WTC11 (cell line): ENCODE results near the gene NAA25. TPM values are rescaled to one million over a fixed set of nuclear protein-coding genes. Genes with fewer than 3 reads are reported as not detected.

Experiments
- ATAC-seq: fragments of 200-7000 bp; cut with Tn5 transposase; 2 replicates; pipeline ENCODE4 v1.10.0; 2021; ENCODE audit warnings: mild to moderate bottlenecking, moderate library complexity
- CTCF ChIA-PET: fragments of 300-600 bp; sonication (Branson Sonifier 250); formaldehyde crosslinking; loops from one replicate; lab custom pipeline; 2021; ENCODE audit warnings: antibody characterized with exemption; lab: Charles Lee
- POLR2A ChIA-PET: fragments of 350-600 bp; sonication (Branson Sonifier 250); formaldehyde crosslinking; loops from one replicate; lab custom pipeline; 2021; ENCODE audit warnings: antibody characterized with exemption; lab: Charles Lee
- DNase-seq: peaks from one replicate; pipeline ENCODE4 v3.0.0; 2021; ENCODE audit warnings: low spot score
- H3K27ac Mint-ChIP-seq: 2 replicates; pipeline ENCODE4 v1.8.0; 2021; ENCODE audit warnings: mixed read lengths
- H3K27me3 Mint-ChIP-seq: 2 replicates; pipeline ENCODE4 v1.8.0; 2021; ENCODE audit warnings: low read depth, mild to moderate bottlenecking, moderate library complexity, mixed read lengths
- H3K36me3 Mint-ChIP-seq: 2 replicates; pipeline ENCODE4 v1.8.0; 2021; ENCODE audit warnings: mixed read lengths
- H3K4me1 Mint-ChIP-seq: 2 replicates; pipeline ENCODE4 v1.8.0; 2022; ENCODE audit warnings: mixed read lengths
- H3K4me3 Mint-ChIP-seq: 2 replicates; pipeline ENCODE4 v1.8.0; 2021; ENCODE audit warnings: mild to moderate bottlenecking, moderate library complexity, mixed read lengths
- H3K9me3 Mint-ChIP-seq: 2 replicates; pipeline ENCODE4 v1.8.0; 2021; ENCODE audit warnings: mixed read lengths
- AR ChIP-seq: fragments of 250-450 bp; sonication (Bioruptor Pico); IDR thresholded peaks from 2 replicates; pipeline ENCODE4 v1.9.0; 2021; ENCODE audit warnings: mild to moderate bottlenecking
- CBFB ChIP-seq: sonication (generic); formaldehyde crosslinking; IDR thresholded peaks from 2 replicates; pipeline ENCODE4 v1.8.1; 2022; ENCODE audit warnings: mild to moderate bottlenecking, low read depth, missing genetic modification reagents
- CREM ChIP-seq: sonication (generic); formaldehyde crosslinking; IDR thresholded peaks from 2 replicates; pipeline ENCODE4 v1.8.1; 2022; ENCODE audit warnings: mild to moderate bottlenecking, missing genetic modification reagents, moderate library complexity
- FOXJ3 ChIP-seq: sonication (generic); formaldehyde crosslinking; IDR thresholded peaks from 2 replicates; pipeline ENCODE4 v1.9.0; 2021; ENCODE audit warnings: missing genetic modification reagents, mild to moderate bottlenecking, borderline replicate concordance
- NFATC4 ChIP-seq: fragments of 250-450 bp; sonication (Bioruptor Pico); IDR thresholded peaks from 2 replicates; pipeline ENCODE4 v1.9.0; 2021; ENCODE audit warnings: mild to moderate bottlenecking
- NR2C2 ChIP-seq: sonication (generic); formaldehyde crosslinking; IDR thresholded peaks from 2 replicates; pipeline ENCODE4 v1.8.0; 2022; ENCODE audit warnings: mild to moderate bottlenecking, missing genetic modification reagents
- SMAD4 ChIP-seq: sonication (generic); formaldehyde crosslinking; IDR thresholded peaks from 2 replicates; pipeline ENCODE4 v1.8.0; 2022; ENCODE audit warnings: mild to moderate bottlenecking, missing genetic modification reagents
- SP1 ChIP-seq: sonication (generic); formaldehyde crosslinking; conservative IDR thresholded peaks from 2 replicates; pipeline ENCODE4 v1.8.1; 2022; ENCODE audit warnings: missing genetic modification reagents
- ZBTB43 ChIP-seq: sonication (generic); formaldehyde crosslinking; IDR thresholded peaks from 2 replicates; pipeline ENCODE4 v1.8.1; 2023; ENCODE audit warnings: mild to moderate bottlenecking, missing genetic modification reagents
- ZNF219 ChIP-seq: sonication (generic); formaldehyde crosslinking; IDR thresholded peaks from 2 replicates; pipeline ENCODE4 v1.8.0; 2023; ENCODE audit warnings: missing genetic modification reagents, mild to moderate bottlenecking, borderline replicate concordance
- total RNA-seq: library from RNA; stranded (reverse); gene quantifications from 3 replicates; pipeline ENCODE4 v1.2.3, GENCODE V29; 2021
- TF ChIP-seq, protein P1 (sequence below): sonication (generic); formaldehyde crosslinking; conservative IDR thresholded peaks from 2 replicates; pipeline ENCODE4 v1.8.1; 2023; ENCODE audit warnings: mild to moderate bottlenecking, low read depth, missing genetic modification reagents, moderate library complexity

NAA25 gene
- total RNA-seq, 1 experiment from 2014 or later, result 47.5 TPM

DNA sequence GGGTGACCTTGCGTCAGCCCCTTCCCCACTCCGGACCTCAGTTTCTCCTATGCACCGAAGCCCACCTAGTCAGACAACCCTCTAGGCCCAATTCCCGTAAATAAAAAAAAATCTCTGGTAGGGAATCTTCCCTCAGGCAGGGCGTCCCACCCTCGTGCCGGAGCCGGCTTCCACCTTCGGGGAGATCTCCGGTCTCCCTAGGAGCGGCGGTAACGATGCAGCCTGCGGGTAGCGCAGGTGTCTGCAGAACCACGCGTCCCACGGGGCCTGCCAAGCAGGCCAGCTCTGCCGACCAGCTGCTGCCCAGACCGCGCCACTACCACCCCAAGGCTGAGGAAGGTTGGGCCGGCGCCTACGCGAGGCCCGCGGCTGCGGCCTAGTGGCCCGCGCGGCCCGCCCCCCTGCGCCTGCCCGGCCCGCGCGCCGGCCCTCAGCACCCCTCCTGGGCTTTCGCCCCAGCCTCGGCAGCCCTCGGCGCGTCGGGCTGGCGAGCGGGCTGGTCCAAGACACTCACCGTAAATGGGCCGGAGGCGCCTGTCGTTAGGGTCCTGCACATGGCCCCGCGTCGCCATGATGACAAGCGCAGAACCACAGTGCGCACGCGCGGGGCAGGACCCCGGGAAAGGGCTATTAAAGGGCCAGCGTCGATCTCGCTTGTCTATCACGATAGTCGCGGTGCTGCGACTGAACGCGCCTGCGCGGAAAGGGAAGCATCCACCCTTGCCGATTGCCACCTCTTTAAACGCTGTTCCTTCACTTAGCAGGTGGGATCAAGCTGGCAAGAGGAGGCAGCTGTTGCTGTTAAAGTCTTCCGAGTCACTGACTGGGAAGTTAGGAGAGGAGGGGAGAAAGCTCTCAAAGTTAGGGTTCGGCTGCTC is at the start of gene NAA25 (continued):
- 0 out of 2 replicates have a peak, but pooled peaks have one; percentile 26 for TF ChIP-seq SMAD4
- peak; percentile 71; the same call in 1 of the 2 replicates for TF ChIP-seq SP1
- TF ChIP-seq CBFB, result peak; percentile 94
- 0 out of 2 replicates have a peak, but pooled peaks have one; percentile 6 for TF ChIP-seq ZBTB43
- TF ChIP-seq, all 79 proteins: peak for 21

DNA sequence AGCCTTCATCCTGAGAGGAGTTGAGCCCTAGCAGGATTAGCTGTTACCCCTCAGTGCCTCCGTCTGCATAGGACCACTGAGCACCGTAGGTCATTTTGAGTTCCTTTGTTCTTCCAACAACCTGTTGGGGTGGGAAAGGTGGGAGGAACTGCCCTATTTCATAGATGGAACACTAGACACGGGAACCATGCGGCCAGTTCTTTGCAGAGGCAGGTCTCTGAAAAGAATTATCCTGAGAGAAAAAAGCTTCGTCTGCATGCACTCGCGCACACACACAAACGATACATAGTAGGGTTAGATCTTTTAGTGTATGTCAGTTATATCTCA is 45.3 kb upstream of the NAA25 start:
- Mint-ChIP-seq H3K9me3 (peaks cover 28% of the 10 kb centered on the region), H3K36me3 (peaks cover 63% of the 10 kb centered on the region), H3K4me1 (no peaks in the 10 kb centered on the region), H3K4me3 (no peak overlapping the region), H3K27me3 (no peaks in the 10 kb centered on the region), H3K27ac (no peak overlapping the region)
- ATAC-seq (no peak), DNase-seq (no peak)
- TF ChIP-seq NR2C2 (CRISPR knock-in tag), result no peak
- TF ChIP-seq CREM, result no peak
- TF ChIP-seq FOXJ3 (CRISPR knock-in tag), result no peak
- TF ChIP-seq ZNF219 (CRISPR knock-in tag), result no peak
- no peak for TF ChIP-seq AR (CRISPR knock-in tag)
- POLR2A ChIA-PET, result interaction anchor here (0.6 kb wide), 1 partner anchor 227 kb away, joined by 3 read pairs; no protein-coding TSS in a partner anchor
- CTCF ChIA-PET, result interaction anchor here (0.5 to 0.9 kb wide), 2 partner anchors 35 to 44 kb away, joined by 3 read pairs; no protein-coding TSS in a partner anchor

DNA sequence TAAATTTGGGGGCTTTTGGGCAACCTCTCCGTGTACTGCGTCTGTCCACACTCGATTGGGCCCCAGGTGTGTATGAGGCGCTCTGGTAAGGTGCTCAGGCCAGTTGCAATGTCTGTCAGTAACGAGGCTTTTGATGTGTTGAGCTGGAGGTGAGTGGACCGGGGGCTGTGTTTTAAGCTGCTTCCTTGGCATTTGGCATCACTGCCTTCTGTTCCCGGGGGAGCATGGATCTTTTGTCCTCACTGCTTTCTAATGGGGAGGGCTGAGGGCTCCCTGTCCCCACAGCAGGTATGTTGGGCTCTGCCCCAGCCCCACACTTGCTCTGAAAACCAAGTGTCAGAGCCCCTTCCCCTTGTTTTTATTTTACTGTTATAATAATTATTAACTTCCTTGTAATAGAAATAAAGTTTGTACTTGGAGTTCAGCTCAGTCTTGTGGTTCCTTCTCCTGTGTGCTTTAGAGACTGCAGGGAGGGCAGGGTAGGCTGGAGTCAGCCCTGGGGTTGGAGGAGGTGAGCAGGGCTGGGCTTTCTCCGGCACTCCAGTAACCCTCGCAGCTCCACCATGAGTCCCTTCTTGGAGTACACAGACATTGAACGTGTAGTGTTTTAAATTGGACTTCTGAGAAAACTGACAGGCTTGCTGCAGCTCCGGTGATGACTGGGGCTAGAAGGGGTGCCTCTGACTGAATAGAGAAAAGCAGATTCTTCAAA is 44.8 kb upstream of the NAA25 start:
- ChIA-PET POLR2A (interaction anchor here (0.6 kb wide), 1 partner anchor 228 kb away, joined by 3 read pairs; no protein-coding TSS in a partner anchor), CTCF (interaction anchor here (0.9 kb wide), 1 partner anchor 45 kb away, joined by 3 read pairs; no protein-coding TSS in a partner anchor)
- ATAC-seq (no peak), DNase-seq (no peak)
- no peak overlapping the region for H3K4me3 Mint-ChIP-seq
- H3K9me3 Mint-ChIP-seq, result peaks cover 25% of the 10 kb centered on the region
- no peak overlapping the region for H3K27ac Mint-ChIP-seq
- H3K4me1 Mint-ChIP-seq, result no peaks in the 10 kb centered on the region
- peaks cover 63% of the 10 kb centered on the region for H3K36me3 Mint-ChIP-seq
- H3K27me3 Mint-ChIP-seq, result no peaks in the 10 kb centered on the region
- TF ChIP-seq, protein P1, sequence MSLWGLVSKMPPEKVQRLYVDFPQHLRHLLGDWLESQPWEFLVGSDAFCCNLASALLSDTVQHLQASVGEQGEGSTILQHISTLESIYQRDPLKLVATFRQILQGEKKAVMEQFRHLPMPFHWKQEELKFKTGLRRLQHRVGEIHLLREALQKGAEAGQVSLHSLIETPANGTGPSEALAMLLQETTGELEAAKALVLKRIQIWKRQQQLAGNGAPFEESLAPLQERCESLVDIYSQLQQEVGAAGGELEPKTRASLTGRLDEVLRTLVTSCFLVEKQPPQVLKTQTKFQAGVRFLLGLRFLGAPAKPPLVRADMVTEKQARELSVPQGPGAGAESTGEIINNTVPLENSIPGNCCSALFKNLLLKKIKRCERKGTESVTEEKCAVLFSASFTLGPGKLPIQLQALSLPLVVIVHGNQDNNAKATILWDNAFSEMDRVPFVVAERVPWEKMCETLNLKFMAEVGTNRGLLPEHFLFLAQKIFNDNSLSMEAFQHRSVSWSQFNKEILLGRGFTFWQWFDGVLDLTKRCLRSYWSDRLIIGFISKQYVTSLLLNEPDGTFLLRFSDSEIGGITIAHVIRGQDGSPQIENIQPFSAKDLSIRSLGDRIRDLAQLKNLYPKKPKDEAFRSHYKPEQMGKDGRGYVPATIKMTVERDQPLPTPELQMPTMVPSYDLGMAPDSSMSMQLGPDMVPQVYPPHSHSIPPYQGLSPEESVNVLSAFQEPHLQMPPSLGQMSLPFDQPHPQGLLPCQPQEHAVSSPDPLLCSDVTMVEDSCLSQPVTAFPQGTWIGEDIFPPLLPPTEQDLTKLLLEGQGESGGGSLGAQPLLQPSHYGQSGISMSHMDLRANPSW (CRISPR knock-in tag), result no peak
- no peak for TF ChIP-seq NFATC4 (CRISPR knock-in tag)
